HUES64 (cell line): Measurements from ENCODE around the gene DHX35.

Experiments used
- H3K27ac ChIP-seq: 2 replicates; pipeline ENCODE4 v1.7.0; 2013; ENCODE audit warnings: low read depth, low read length, inconsistent platforms
- H3K27me3 ChIP-seq: 2 replicates; pipeline ENCODE4 v1.6.1; 2013; ENCODE audit warnings: mild to moderate bottlenecking, low read length; ENCODE audit not compliant: insufficient read depth
- H3K36me3 ChIP-seq: 2 replicates; pipeline ENCODE4 v1.6.1; 2013; ENCODE audit warnings: mild to moderate bottlenecking, low read length; ENCODE audit not compliant: insufficient read depth
- H3K4me1 ChIP-seq: 2 replicates; pipeline ENCODE4 v1.6.1; 2013; ENCODE audit warnings: mild to moderate bottlenecking, low read length, moderate library complexity; ENCODE audit not compliant: insufficient read depth
- H3K4me3 ChIP-seq: 2 replicates; pipeline ENCODE4 v1.5.1; 2013; ENCODE audit warnings: mild to moderate bottlenecking, low read length, moderate library complexity
- H3K9ac ChIP-seq: 2 replicates; pipeline ENCODE4 v1.6.1; 2013; ENCODE audit warnings: mild to moderate bottlenecking, low read depth, low read length
- H3K9me3 ChIP-seq: 2 replicates; pipeline ENCODE4 v1.6.1; 2013; ENCODE audit warnings: low read depth, low read length; ENCODE audit not compliant: insufficient read depth
- WGBS: fragments of 150-250, 120-280 bp; methylation state at CpG from one replicate; pipeline ENCODE4 v1.1.7; 2013; ENCODE audit warnings: missing lambda C conversion rate; 5-methylcytosine and 5-hydroxymethylcytosine counted together

The DHX35 gene

GRCh38 chr20:38927902-38928578 lies 34.1 kb upstream of the DHX35 start:
- Histone ChIP-seq H3K4me1 (peaks cover 9% of the 10 kb centered on the region), H3K9ac (no peak overlapping the region), H3K36me3 (peaks cover 10% of the 10 kb centered on the region), H3K27ac (no peak overlapping the region), H3K27me3 (no peaks in the 10 kb centered on the region), H3K9me3 (no peaks in the 10 kb centered on the region), H3K4me3 (peak overlapping the region; percentile 99)
- WGBS, result 81% methylated on average over 5 of the region's 5 CpGs

GRCh38 chr20:38930242-38930569 lies 31.9 kb upstream of the DHX35 start:
- H3K9me3 ChIP-seq, result no peaks in the 10 kb centered on the region
- WGBS, result 94% methylated on average over 1 of the region's 1 CpG
- H3K9ac ChIP-seq, result no peak overlapping the region
- no peak overlapping the region for H3K4me3 ChIP-seq
- H3K36me3 ChIP-seq, result peaks cover 17% of the 10 kb centered on the region
- no peak overlapping the region for H3K27ac ChIP-seq
- no peaks in the 10 kb centered on the region for H3K27me3 ChIP-seq
- H3K4me1 ChIP-seq, result peaks cover 9% of the 10 kb centered on the region

GRCh38 chr20:38931984-38932383 lies 30.2 kb upstream of the DHX35 start:
- no peak overlapping the region for H3K27ac ChIP-seq
- 97% methylated on average over 4 of the region's 4 CpGs for WGBS
- peaks cover 26% of the 10 kb centered on the region for H3K36me3 ChIP-seq
- H3K4me1 ChIP-seq, result peaks cover 9% of the 10 kb centered on the region
- no peaks in the 10 kb centered on the region for H3K9me3 ChIP-seq
- no peaks in the 10 kb centered on the region for H3K27me3 ChIP-seq
- H3K9ac ChIP-seq, result no peak overlapping the region
- H3K4me3 ChIP-seq, result no peak overlapping the region

- Histone ChIP-seq H3K9me3 (no peaks in the 10 kb centered on the region), H3K36me3 (peaks cover 26% of the 10 kb centered on the region), H3K4me3 (no peak overlapping the region), H3K4me1 (peaks cover 9% of the 10 kb centered on the region), H3K9ac (no peak overlapping the region), H3K27ac (no peak overlapping the region), H3K27me3 (no peaks in the 10 kb centered on the region)
- 89% methylated on average over 9 of the region's 9 CpGs for WGBS
Measured at GRCh38 chr20:38932457-38933120, 29.6 kb upstream of the DHX35 start.

- Histone ChIP-seq H3K36me3 (peaks cover 32% of the 10 kb centered on the region), H3K4me1 (no peaks in the 10 kb centered on the region; the same call in 1 of the 2 replicates), H3K27ac (no peak overlapping the region)
Measured at GRCh38 chr20:38934530-38934929, 27.6 kb upstream of the DHX35 start.

GRCh38 chr20:38935285-38935684 lies 26.9 kb upstream of the DHX35 start:
- 91% methylated on average over 3 of the region's 3 CpGs for WGBS
- H3K27me3 ChIP-seq, result no peaks in the 10 kb centered on the region
- peaks cover 30% of the 10 kb centered on the region for H3K36me3 ChIP-seq
- no peaks in the 10 kb centered on the region; the same call in 1 of the 2 replicates for H3K4me1 ChIP-seq
- no peak overlapping the region for H3K9ac ChIP-seq
- H3K9me3 ChIP-seq, result no peaks in the 10 kb centered on the region
- no peak overlapping the region for H3K27ac ChIP-seq
- H3K4me3 ChIP-seq, result no peak overlapping the region

More at GRCh38 chr20:38934530-38934929, 27.6 kb upstream of the DHX35 start:
- Histone ChIP-seq H3K9ac (no peak overlapping the region), H3K4me3 (no peak overlapping the region), H3K27me3 (no peaks in the 10 kb centered on the region), H3K9me3 (no peaks in the 10 kb centered on the region)
- 97% methylated on average over 5 of the region's 5 CpGs for WGBS

GRCh38 chr20:38935967-38936407 lies 26.2 kb upstream of the DHX35 start:
- H3K36me3 ChIP-seq, result peaks cover 36% of the 10 kb centered on the region

GRCh38 chr20:38937000-38937399 lies 25.1 kb upstream of the DHX35 start:
- Histone ChIP-seq H3K4me3 (no peak overlapping the region), H3K36me3 (peaks cover 47% of the 10 kb centered on the region), H3K27me3 (no peaks in the 10 kb centered on the region), H3K9ac (no peak overlapping the region), H3K27ac (no peak overlapping the region), H3K9me3 (no peaks in the 10 kb centered on the region), H3K4me1 (no peaks in the 10 kb centered on the region; the same call in 1 of the 2 replicates)
- 95% methylated on average over 5 of the region's 5 CpGs for WGBS

More at GRCh38 chr20:38935967-38936407, 26.2 kb upstream of the DHX35 start:
- no peak overlapping the region for H3K9ac ChIP-seq
- 96% methylated on average over 5 of the region's 5 CpGs for WGBS
- H3K4me3 ChIP-seq, result no peak overlapping the region
- no peaks in the 10 kb centered on the region; the same call in 1 of the 2 replicates for H3K4me1 ChIP-seq
- H3K9me3 ChIP-seq, result no peaks in the 10 kb centered on the region
- H3K27ac ChIP-seq, result no peak overlapping the region
- no peaks in the 10 kb centered on the region for H3K27me3 ChIP-seq

GRCh38 chr20:38937978-38938473 lies 24.1 kb upstream of the DHX35 start:
- 95% methylated on average over 7 of the region's 7 CpGs for WGBS
- Histone ChIP-seq H3K27me3 (no peaks in the 10 kb centered on the region), H3K9me3 (no peaks in the 10 kb centered on the region), H3K36me3 (peaks cover 57% of the 10 kb centered on the region), H3K9ac (no peak overlapping the region), H3K4me3 (no peak overlapping the region), H3K27ac (no peak overlapping the region), H3K4me1 (no peaks in the 10 kb centered on the region)

GRCh38 chr20:38939686-38940085 lies 22.5 kb upstream of the DHX35 start:
- no peak overlapping the region for H3K27ac ChIP-seq
- no peaks in the 10 kb centered on the region for H3K4me1 ChIP-seq
- H3K36me3 ChIP-seq, result peaks cover 68% of the 10 kb centered on the region
- no peak overlapping the region for H3K9ac ChIP-seq
- H3K4me3 ChIP-seq, result no peak overlapping the region
- H3K9me3 ChIP-seq, result no peaks in the 10 kb centered on the region
- 94% methylated on average over 2 of the region's 2 CpGs for WGBS
- H3K27me3 ChIP-seq, result no peaks in the 10 kb centered on the region

- H3K4me3 ChIP-seq, result no peak overlapping the region
- H3K27ac ChIP-seq, result no peak overlapping the region
- H3K36me3 ChIP-seq, result peaks cover 71% of the 10 kb centered on the region
- no peaks in the 10 kb centered on the region for H3K27me3 ChIP-seq
- H3K9ac ChIP-seq, result no peak overlapping the region
- H3K9me3 ChIP-seq, result no peaks in the 10 kb centered on the region
- H3K4me1 ChIP-seq, result no peaks in the 10 kb centered on the region
- 94% methylated on average over 5 of the region's 5 CpGs for WGBS
Measured at GRCh38 chr20:38940644-38941043, 21.5 kb upstream of the DHX35 start.
